SK-N-SH (cell line): ENCODE data around the gene MSH4.

Experiments
- CTCF ChIP-seq: fragments of 200-600 bp; sonication (generic); IDR thresholded peaks from 2 replicates; pipeline ENCODE4 v1.6.1; 2017; ENCODE audit warnings: antibody characterized with exemption, mild to moderate bottlenecking, moderate library complexity
- FOSL2 ChIP-seq: IDR thresholded peaks from 2 replicates; pipeline ENCODE4 v1.4.0; 2012; ENCODE audit warnings: low read depth, mild to moderate bottlenecking, moderate library complexity, borderline replicate concordance
- GABPA ChIP-seq: IDR thresholded peaks from 2 replicates; pipeline ENCODE4 v1.4.0; 2012; ENCODE audit warnings: low read depth, mild to moderate bottlenecking
- MAX ChIP-seq: IDR thresholded peaks from 2 replicates; pipeline ENCODE4 v1.4.0; 2012; ENCODE audit warnings: low read depth
- RCOR1 ChIP-seq: fragments of 150-350 bp; IDR thresholded peaks from 2 replicates; pipeline ENCODE4 v1.6.1; 2017; ENCODE audit warnings: antibody characterized with exemption, low read length
- RFX5 ChIP-seq: IDR thresholded peaks from 2 replicates; pipeline ENCODE4 v1.6.1; 2012; ENCODE audit warnings: mild to moderate bottlenecking, improper control_type of control experiment, low read length
- SIN3A ChIP-seq: IDR thresholded peaks from 2 replicates; pipeline ENCODE4 v1.6.1; 2012; ENCODE audit warnings: low read depth, mild to moderate bottlenecking, low read length, moderate library complexity, borderline replicate concordance
- TCF12 ChIP-seq: IDR thresholded peaks from 2 replicates; pipeline ENCODE4 v1.4.0; 2012

- TF ChIP-seq CTCF (no peak), GABPA (no peak), FOSL2 (0 out of 2 replicates have a peak, but pooled peaks have one; percentile 31), TCF12 (peak; percentile 22; the same call in 1 of the 2 replicates), MAX (no peak), SIN3A (no peak), RFX5 (no peak), RCOR1 (no peak)
Measured at GRCh38 chr1:75954586-75954985, 157.9 kb downstream of the MSH4 start.
